ENCODE results near the gene AGPAT1. TPM values are rescaled to one million over a fixed set of nuclear protein-coding genes. Genes with fewer than 3 reads are reported as not detected.
A peak's percentile ranks its signal among the peaks of the same experiment; 100 is the strongest.

The AGPAT1 gene
- total and polyA plus RNA-seq, 2 of the 13 experiments (the other 11 are each of a cell fraction or from before 2014, with no cell fraction given), result 51.3 to 139 TPM

DNA sequence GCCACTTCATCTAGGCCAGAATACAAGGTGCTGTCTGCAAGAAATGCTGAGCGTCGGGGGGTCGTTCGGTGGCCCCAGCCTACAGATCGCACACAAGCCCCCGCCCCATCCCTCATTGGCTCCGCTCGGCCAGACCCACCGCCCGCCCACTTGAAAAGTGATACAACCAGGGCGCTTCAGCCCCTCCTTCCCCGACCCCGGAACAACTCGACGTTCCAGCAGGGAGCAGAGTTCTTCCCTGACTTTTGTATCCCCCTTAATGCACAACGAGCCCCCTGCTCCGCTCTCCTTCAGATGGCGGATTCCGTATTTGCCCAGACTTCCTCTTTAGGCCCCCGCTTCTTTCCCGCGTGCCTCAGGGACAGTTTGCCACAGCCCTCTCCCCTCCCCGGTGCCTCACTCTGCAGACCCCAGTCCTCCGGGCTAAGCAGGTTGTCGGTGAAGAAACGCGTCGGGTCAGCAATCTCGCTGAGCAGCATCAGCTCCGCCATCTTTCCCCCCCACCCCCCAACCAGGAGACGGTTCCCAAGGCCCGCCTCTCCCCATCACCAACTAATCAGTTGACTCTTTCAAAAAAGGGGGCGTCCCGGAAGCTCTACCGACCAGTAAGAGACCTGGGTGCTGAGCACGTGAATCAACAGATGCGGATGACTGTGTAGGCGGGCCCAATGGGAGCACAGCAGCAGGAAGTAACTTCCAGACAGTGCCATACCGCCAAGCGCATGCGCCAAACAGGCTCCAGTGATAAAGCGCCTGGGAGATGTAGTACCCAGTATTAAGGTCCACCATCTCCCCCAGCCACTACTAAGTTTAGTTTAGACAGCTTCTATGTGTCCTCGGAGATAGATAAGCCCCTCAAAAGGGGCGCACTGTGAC is 47.9 kb downstream of the AGPAT1 start, which contains the start of gene ATF6B (continued):
- TF ChIP-seq, protein P1, sequence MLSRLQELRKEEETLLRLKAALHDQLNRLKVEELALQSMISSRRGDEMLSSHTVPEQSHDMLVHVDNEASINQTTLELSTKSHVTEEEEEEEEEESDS (CRISPR knock-in tag; IDR thresholded peaks at IDR 0.05; ENCODE audit: borderline replicate concordance), result peak; percentile 30; the same call in 1 of the 2 replicates
- TF ChIP-seq KLF11 (CRISPR knock-in tag; IDR thresholded peaks at IDR 0.05) (peak; percentile 63), ZNF256 (CRISPR knock-in tag; conservative IDR thresholded peaks at IDR 0.05) (no peak), BRF2 (CRISPR knock-in tag; IDR thresholded peaks at IDR 0.05) (no peak), KDM3A (CRISPR knock-in tag; IDR thresholded peaks at IDR 0.05; ENCODE audit: low read depth) (0 out of 2 replicates have a peak, but pooled peaks have one; percentile 38), ZNF780A (CRISPR knock-in tag; IDR thresholded peaks at IDR 0.05) (no peak), XBP1 (CRISPR knock-in tag; IDR thresholded peaks at IDR 0.05) (no peak), ZNF670 (CRISPR knock-in tag; IDR thresholded peaks at IDR 0.05; ENCODE audit: borderline replicate concordance) (no peak), CC2D1A (CRISPR knock-in tag; IDR thresholded peaks at IDR 0.05) (no peak), JUNB (CRISPR knock-in tag; IDR thresholded peaks at IDR 0.05; ENCODE audit: borderline replicate concordance) (no peak), ZBTB42 (CRISPR knock-in tag; IDR thresholded peaks at IDR 0.05) (no peak), MLLT10 (CRISPR knock-in tag; IDR thresholded peaks at IDR 0.05) (no peak), ZNF839 (CRISPR knock-in tag; IDR thresholded peaks at IDR 0.05; ENCODE audit: borderline replicate concordance) (no peak), ZNF576 (CRISPR knock-in tag; IDR thresholded peaks at IDR 0.05) (no peak), TGIF2 (CRISPR knock-in tag; IDR thresholded peaks at IDR 0.05) (peak; percentile 30; the same call in 1 of the 2 replicates)
- TF ChIP-seq, protein P2, sequence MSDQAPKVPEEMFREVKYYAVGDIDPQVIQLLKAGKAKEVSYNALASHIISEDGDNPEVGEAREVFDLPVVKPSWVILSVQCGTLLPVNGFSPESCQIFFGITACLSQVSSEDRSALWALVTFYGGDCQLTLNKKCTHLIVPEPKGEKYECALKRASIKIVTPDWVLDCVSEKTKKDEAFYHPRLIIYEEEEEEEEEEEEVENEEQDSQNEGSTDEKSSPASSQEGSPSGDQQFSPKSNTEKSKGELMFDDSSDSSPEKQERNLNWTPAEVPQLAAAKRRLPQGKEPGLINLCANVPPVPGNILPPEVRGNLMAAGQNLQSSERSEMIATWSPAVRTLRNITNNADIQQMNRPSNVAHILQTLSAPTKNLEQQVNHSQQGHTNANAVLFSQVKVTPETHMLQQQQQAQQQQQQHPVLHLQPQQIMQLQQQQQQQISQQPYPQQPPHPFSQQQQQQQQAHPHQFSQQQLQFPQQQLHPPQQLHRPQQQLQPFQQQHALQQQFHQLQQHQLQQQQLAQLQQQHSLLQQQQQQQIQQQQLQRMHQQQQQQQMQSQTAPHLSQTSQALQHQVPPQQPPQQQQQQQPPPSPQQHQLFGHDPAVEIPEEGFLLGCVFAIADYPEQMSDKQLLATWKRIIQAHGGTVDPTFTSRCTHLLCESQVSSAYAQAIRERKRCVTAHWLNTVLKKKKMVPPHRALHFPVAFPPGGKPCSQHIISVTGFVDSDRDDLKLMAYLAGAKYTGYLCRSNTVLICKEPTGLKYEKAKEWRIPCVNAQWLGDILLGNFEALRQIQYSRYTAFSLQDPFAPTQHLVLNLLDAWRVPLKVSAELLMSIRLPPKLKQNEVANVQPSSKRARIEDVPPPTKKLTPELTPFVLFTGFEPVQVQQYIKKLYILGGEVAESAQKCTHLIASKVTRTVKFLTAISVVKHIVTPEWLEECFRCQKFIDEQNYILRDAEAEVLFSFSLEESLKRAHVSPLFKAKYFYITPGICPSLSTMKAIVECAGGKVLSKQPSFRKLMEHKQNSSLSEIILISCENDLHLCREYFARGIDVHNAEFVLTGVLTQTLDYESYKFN (CRISPR knock-in tag; conservative IDR thresholded peaks at IDR 0.05), result peak; percentile 51; the same call in 1 of the 2 replicates
- TF ChIP-seq, protein P3, sequence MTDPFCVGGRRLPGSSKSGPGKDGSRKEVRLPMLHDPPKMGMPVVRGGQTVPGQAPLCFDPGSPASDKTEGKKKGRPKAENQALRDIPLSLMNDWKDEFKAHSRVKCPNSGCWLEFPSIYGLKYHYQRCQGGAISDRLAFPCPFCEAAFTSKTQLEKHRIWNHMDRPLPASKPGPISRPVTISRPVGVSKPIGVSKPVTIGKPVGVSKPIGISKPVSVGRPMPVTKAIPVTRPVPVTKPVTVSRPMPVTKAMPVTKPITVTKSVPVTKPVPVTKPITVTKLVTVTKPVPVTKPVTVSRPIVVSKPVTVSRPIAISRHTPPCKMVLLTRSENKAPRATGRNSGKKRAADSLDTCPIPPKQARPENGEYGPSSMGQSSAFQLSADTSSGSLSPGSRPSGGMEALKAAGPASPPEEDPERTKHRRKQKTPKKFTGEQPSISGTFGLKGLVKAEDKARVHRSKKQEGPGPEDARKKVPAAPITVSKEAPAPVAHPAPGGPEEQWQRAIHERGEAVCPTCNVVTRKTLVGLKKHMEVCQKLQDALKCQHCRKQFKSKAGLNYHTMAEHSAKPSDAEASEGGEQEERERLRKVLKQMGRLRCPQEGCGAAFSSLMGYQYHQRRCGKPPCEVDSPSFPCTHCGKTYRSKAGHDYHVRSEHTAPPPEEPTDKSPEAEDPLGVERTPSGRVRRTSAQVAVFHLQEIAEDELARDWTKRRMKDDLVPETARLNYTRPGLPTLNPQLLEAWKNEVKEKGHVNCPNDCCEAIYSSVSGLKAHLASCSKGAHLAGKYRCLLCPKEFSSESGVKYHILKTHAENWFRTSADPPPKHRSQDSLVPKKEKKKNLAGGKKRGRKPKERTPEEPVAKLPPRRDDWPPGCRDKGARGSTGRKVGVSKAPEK (CRISPR knock-in tag; IDR thresholded peaks at IDR 0.05; ENCODE audit: borderline replicate concordance), result no peak
